Forelimb muscle (tissue), 1 donor: ENCODE data around the gene KLRC1. TPM values are rescaled to one million over a fixed set of nuclear protein-coding genes. Genes with fewer than 3 reads are reported as not detected.
"Not testable (repeated sequence)": the region's sequence is repeated elsewhere in the genome, so short reads cannot be mapped to it uniquely, and the experiment has no call there.

Experiments used
- DNase-seq: peaks from one replicate; pipeline ENCODE4 v3.0.0-alpha.2; 2013; ENCODE audit warnings: low read depth
- polyA plus RNA-seq: library from polyadenylated mRNA; unstranded; fragments of 120-200 nt; gene quantifications from one replicate; pipeline ENCODE4 v1.2.1, GENCODE V29; 2013; ENCODE audit not compliant: insufficient read length

The KLRC1 gene
- 0.37 TPM for polyA plus RNA-seq

DNA sequence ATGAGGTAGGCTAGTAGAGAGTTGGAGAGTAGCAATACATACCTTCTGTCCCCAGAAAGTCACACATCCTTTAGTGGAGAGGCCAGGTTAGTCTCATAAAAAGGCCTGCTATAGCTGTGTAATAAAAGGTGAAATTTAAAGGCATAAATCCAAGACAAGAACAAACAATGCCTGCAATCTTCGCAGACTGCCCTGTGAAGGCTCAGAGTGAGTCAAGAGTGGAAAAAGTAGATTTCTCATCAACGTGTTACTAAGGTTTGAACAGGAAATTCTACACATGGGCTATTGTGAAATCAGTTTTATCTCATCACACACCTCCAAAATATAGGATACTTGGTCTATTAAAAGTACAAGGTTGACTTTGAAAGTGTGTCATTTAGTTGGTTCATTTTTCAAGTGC lies at the start of gene KLRC1:
TSS of gene KLRC1 (minus strand) at position 222 of the 400 bp plus-strand sequence. CDS start 2,221 bp downstream, outside the sequence.
- DNase-seq = no peak

DNA sequence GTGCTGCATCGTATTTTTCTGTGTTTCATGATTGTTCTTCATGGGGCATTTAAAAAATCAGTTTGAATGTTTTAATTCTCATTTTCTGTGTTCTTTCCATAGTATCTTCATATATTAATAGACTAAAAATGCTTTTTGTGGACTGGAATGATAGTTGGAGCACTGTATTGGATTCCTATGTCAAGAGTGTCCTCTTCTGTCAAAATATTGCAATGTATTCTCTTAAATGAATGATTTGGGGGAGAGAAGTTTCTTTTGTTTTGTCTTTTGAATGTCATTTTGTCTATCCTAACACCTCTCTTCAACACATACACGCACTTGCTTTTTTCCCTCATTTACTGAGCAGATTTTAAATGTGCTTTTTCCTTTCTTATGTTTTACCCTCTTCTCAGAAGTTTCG lies 47.9 kb upstream of the KLRC1 start:
- DNase-seq = no peak

DNA sequence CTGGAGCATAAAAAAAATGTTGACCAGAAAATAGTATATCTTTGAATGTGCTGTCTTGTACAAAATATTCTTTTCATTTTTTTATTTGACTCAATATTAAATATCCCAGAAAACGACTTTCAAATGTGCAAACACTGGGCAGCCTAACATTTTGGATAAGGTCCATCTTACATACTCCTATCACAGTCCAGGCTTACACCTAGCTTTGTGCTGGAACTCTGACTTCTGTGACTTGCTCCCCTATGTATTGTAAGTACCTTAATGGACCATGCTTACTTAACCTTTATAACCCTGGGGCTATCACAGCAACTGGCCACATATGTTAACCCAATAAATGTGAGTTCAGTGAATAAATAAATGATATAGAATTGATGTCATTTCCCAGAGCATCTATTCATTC lies 44.9 kb upstream of the KLRC1 start:
- no peak for DNase-seq

DNA sequence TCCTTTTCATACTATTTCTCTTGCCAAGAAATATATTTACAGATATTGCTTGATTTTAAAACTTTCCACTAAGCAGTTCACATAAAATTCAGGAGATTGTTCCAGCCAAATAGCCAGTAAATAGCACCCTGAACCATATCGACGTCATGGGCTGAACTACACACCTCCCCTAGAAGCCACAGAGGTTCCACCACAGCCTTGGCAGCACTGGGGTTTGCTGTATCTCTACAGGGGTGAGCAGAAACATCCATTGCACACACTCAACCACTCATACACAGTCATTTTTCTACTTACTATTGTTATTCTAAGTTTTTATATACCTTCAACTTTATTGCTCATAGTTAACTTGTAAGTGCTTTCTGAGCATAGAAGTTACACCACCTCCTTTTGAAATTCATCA lies 44.4 kb upstream of the KLRC1 start:
- no peak for DNase-seq

DNA sequence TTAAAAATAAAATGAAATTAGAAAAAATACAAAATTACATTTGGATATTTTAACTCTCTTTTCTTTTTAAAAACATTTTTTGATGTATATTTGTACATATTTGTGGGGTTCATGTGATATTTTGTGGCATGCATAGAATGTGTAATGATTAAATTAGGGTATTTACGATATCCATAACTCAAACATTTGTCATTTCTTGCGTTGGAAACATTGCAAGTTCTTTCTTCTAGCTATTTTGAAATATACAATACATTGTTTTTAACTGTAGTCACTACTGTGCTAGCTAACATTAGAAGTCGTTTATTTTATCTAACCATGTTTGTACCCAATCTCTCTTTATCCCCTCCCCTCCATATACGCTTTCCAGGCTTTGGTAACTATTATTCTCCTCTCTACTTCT lies 38.6 kb upstream of the KLRC1 start:
- no peak for DNase-seq

DNA sequence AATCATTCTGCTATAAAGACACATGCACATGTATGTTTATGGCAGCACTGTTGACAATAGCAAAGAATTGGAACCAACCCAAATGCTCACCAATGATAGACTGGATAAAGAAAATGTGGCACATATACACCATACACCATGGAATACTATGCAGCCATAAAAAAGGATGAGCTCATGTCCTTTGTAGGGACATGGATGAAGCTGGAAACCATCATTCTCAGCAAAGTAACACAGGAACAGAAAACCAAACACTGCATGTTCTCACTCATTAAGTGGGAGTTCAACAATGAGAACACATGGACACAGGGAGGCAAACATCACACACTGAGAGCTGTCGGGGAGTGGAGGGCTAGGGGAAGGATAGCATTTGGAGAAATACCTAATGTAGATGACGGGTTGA lies 34.2 kb upstream of the KLRC1 start:
- not testable (repeated sequence) for DNase-seq

DNA sequence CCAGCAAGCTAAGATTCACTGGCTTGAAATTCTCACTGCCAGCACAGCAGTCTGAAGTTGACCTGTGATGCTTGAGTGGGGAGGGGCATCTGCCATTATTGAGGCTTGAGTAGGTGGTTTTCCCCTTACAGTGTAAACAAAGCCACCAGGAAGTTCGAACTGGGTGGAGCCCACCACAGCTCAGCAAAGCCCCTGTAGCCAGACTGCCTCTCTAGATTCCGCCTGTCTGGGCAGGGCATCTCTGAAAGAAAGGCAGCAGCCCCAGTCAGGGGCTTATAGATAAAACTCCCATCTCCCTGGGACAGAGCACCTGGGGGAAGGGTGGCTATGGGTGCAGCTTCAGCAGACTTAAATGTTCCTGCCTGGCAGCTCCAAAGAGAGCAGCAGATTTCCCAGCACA lies 28.7 kb upstream of the KLRC1 start:
- DNase-seq = not testable (repeated sequence)

DNA sequence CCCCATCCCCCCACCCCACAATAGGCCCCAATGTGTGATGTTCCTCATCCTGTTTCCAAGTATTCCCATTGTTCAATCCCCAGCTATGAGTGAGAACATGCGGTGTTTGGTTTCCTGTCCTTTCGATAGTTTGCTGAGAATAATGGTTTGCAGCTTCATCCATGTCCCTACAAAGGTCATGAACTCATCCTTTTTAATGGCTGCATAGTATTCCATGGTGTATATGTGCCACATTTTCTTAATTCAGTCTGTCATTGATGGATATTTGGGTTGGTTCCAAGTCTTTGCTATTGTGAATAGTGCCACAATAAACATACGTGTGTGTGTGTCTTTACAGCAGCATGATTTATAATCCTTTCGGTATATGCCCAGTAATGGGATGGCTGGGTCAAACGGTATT lies 19.6 kb upstream of the KLRC1 start:
- not testable (repeated sequence) for DNase-seq

DNA sequence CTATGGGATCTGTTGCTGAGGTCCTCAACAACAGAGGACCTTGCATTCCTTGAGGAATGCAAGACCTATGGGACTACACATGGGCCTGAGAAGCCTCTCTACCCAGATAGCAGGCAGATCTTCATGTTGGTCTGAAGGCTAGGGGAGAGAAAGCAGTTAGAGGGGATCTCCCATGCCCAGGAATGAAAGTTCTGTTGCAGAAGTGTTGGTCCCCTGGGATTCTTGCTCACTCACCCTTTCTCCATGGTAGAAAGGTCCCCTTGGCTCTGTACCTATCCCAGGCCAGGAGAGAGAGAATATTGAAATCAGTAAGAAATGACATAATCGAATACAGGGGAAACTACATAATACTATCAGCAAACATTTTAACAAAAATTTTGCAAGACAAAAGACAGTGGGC lies 16.5 kb upstream of the KLRC1 start:
- DNase-seq = no peak

DNA sequence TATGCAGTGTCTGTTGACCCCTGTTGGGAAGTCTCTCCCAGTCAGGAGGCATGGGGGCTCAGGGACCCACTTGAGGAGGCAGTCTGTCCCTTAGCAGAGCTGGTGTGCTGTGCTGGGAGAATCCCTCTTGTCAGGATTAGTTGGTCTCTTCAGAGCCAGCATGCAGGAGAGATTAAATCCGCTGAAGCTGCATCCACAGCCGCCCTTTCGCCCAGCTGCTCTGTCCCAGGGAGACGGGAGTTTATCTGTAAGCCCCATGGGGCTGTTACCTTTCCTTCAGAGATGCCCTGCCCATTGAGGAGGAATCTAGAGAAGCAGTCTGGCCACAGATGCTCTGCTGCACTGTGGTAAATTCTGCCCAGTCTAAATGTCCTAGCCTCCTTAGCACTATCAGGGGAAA lies 13.1 kb upstream of the KLRC1 start:
- no peak for DNase-seq

DNA sequence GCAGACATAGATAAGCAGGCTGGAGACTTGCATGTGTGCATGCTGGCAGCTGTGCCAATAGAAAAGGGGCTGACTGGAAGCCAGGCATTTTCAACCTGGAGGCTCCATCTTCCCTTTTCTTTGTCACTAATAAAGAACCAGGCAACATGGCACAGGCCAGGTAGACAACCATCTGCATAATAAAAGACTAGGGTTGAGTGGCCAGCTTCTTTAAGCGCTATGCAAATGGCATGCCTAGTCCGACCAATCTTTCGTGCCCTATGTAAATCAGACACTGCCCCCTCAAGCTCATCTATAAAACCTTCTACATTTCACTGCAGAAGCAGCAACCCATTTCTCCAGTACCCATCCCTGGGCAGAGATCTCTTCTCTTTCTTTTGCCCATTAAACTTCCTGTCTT lies 4.6 kb upstream of the KLRC1 start:
- no peak for DNase-seq

DNA sequence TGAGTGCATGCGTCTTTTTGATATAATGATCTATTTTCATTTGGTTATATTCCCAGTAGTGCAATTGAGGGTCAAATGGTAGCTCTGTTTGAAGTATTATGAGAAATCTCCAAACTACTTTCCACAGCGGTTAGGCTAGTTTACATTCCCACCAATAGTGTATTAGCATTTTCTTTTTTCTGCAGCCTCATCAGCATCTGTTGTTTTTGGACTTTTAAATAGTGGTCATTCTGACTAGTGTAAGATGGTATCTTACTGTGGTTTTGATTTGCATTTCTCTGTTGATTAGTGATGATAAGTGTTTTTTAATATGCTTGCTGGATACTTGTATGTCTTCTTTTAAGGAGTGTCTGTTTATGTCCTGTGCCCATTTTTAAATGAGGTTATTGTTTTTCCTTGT lies 3.7 kb upstream of the KLRC1 start:
- no peak for DNase-seq

DNA sequence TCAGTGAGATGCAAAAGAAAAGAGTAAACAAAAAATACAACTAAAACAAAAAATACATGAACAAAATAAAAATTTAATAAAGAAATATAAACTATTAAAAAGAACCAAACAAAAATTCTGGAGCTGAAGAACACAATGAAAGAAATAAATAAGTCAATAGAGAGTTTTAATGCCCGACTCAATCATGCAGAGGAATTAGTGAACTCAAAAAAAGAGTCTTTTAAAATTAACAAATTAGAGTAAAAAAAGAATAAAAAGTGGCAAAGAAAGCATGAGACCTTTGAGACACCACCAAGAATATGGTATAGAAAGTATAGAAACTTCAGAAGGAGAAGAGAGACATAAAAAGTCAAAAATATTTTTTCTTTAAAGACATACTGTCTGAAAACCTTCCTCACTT lies 2.6 kb upstream of the KLRC1 start:
- DNase-seq = no peak

DNA sequence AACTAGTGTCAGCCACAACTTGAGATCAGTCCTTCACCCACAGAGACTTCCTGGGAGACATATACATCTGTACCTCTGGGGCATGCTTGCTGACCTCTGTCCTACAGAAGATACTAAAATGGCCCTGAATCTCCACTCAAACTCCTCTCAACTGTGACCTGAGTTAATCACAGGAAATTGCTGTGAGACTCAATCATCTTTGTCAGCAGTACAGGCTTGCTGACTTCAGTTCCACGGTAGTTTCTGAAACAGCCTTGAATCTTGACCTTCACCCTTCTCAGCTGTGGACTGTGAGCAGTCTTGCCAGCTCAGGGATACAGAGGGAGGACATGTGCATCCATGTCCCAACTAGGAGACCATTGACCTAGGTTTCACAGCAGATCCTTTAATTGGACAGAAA lies 1.4 kb upstream of the KLRC1 start:
- DNase-seq = no peak

DNA sequence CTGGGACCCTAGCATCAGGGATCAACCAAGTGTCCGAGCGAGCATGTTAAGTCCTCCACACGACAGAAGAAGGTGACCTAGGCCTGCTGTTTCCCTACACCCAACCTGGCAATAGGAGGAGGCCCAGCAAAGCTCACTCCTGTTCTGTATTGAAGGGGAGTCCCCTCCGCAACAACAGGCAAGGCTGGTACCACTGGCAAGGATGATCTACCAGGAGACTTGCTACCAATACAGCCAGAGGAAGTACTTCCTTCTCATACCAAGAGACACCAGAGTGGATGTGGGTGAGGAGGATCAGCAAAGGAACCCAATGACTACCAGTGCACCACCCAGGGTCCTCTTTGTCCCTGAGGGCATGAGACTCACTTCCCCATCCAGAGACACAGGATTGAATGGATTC lies 4.9 kb downstream of the KLRC1 start:
- no peak for DNase-seq

DNA sequence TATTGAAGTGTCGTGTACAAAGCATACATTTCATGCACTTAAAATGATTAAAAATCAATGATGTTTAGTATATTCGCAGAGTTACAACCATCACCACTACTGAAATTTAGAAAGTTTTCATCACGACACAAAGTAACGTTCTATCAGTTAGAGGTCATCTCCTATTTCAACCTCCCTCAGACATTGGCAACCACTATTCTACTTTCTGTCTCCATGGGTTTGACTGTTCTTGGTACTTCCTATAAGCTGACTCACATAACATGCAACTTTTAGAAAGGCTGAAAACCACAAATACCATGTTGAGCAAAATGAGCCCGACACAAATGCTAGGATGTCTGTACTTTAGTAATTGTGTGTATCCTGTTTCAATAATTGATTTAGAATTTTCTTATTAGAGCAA lies 7.1 kb downstream of the KLRC1 start:
- not testable (repeated sequence) for DNase-seq

DNA sequence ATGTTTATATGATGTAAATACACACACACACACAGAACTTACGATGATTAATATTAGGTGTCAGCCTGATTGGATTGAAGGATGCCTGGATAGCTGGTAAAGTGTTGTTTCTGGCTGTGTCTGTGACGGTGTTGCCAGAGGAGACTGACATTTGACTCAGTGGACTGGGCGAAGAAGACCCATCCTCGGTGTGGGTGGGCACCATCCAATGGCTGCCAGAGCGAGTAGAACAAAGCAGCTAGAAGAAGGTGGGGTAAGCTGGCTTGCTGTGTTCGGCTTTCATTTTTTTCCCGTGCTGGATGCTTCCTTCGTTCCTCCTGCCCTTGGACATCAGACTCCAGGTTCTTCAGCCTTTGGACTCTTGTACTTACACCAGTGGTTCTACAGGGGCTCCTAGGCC lies 12.0 kb downstream of the KLRC1 start:
- not testable (repeated sequence) for DNase-seq

DNA sequence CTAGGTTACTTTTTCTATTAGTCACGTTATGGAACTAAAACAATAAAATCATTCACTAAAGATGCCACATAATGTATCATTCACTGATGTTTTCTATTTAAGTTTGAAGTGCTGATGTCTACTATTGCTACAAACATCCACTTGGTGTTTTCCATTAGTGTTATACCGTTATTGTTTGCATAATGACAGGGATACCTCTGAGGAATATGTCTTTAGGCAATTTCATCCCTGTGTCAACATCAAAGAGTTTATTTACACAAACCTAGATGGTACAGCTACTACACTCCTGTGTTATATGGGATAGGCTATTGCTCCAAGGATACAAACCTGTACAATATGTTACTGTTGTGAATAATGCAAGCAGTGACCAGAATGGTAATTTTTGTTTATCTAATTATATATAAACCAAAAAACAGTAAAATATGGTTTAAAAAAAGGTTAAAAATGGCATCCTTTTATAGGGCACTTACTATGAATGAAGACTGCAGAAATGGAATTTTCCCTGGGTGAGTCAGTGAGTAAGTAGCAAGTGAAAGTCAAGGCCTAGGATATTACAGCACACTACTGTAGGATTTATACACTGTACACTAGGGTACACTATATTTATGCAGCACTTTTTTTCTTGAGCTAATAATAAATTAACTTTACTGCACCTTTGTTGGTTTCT lies 13.4 kb downstream of the KLRC1 start:
- not testable (repeated sequence) for DNase-seq

DNA sequence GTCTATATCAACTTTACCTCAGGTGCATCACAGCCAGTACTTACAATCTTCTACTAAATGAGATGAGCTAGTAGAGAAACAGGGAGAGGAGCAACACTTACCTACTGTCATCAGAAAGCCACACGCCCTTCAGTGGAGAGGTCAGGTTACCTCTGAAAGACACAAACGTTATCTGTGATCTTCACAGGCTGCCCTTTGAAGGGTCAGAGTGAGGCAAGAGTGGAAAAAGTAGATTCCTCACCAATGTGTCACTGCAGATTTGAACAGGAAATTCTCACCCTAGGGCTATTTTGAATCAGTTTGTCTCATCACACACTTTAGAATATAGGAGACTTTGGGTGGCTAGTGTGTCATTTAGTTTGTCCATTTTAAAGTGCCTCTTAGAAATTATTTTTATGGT lies 15.6 kb downstream of the KLRC1 start:
- not testable (repeated sequence) for DNase-seq

DNA sequence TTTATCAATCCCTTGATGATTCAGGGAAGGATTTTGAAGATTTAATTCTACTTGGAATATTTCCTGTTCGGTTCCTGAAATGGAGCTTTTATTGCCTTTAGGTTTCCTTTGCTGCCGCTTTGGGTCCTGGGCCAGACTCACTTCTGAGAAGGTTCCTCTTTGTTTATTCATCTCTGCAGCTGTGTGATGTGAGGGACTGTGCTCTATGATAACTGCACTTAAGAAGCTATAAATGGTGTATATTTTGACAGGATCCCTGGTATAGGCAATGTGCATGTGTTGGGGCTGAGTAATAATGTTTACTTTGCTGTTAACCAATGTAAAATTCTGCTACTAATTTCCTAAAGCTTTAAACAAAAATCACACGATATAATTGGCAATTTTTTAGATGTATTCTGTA lies 17.4 kb downstream of the KLRC1 start, which contains the start of gene KLRC2:
TSS of gene KLRC2 (minus strand) at position 195 of the 400 bp plus-strand sequence. CDS start at position 171, 24 bp downstream.
- not testable (repeated sequence) for DNase-seq

DNA sequence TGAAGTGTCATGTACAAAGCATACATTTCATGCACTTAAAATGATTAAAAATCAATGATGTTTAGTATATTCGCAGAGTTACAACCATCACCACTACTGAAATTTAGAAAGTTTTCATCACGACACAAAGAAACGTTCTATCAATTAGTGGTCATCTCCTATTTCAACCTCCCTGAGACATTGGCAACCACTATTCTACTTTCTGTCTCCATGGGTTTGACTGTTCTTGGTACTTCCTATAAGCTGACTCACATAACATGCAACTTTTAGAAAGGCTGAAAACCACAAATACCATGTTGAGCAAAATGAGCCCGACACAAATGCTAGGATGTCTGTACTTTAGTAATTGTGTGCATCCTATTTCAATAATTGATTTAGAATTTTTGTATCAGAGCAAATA lies 22.6 kb downstream of the KLRC1 start:
- not testable (repeated sequence) for DNase-seq

DNA sequence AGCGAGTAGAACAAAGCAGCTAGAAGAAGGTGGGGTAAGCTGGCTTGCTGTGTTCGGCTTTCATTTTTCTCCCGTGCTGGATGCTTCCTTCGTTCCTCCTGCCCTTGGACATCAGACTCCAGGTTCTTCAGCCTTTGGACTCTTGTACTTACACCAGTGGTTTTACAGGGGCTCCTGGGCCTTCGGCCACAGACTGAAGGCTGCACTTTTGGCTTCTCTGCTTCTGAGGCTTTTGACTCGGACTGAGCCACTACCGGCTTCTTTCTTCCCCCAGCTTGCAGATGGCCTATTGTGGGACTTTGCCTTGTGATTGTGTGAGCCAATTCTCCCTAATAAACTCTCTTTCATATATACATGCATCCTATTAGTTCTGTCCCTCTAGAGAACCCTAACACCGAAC lies 27.2 kb downstream of the KLRC1 start:
- DNase-seq = not testable (repeated sequence)

DNA sequence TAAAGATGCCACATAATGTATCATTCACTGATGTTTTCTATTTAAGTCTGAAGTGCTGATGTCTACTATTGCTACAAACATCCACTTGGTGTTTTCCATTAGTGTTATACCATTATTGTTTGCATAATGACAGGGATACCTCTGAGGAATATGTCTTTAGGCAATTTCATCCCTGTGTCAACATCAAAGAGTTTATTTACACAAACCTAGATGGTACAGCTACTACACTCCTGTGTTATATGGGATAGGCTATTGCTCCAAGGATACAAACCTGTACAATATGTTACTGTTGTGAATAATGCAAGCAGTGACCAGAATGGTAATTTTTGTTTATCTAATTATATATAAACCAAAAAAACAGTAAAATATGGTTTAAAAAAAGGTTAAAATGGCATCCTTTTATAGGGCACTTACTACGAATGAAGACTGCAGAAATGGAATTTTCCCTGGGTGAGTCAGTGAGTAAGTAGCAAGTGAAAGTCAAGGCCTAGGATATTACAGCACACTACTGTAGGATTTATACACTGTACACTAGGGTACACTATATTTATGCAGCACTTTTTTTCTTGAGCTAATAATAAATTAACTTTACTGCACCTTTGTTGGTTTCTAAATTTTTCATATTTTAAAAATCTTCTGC lies 28.8 kb downstream of the KLRC1 start:
- DNase-seq = not testable (repeated sequence)
